Measurements from ENCODE around the gene ACOX2. TPM values are rescaled to one million over a fixed set of nuclear protein-coding genes. Genes with fewer than 3 reads are reported as not detected.

The ACOX2 gene
- total RNA-seq, 1 donor from 2014 or later: 1.6 TPM

- FAIRE-seq (peak; percentile 72), DNase-seq (ENCODE audit: low spot score in 2 of 2) (peak in 1 of 2 donors; percentile 63)
These were observed 31.7 kb upstream of the ACOX2 start for GRCh38 chr3:58568572-58569286.

- DNase-seq (ENCODE audit: low spot score in 2 of 2): no peak
- no peak for FAIRE-seq
These were observed 30.2 kb upstream of the ACOX2 start for GRCh38 chr3:58567251-58567515.

- DNase-seq (ENCODE audit: low spot score in 2 of 2) (no peak), FAIRE-seq (no peak)
These were observed 29.6 kb upstream of the ACOX2 start for GRCh38 chr3:58566398-58567250.

GRCh38 chr3:58565621-58566397 is 28.8 kb upstream of the ACOX2 start:
- DNase-seq (ENCODE audit: low spot score in 2 of 2): no peak
- FAIRE-seq: no peak

- DNase-seq (ENCODE audit: low spot score in 2 of 2) (no peak), FAIRE-seq (no peak)
These were observed 27.6 kb upstream of the ACOX2 start for GRCh38 chr3:58564456-58565160.

- FAIRE-seq (no peak), DNase-seq (ENCODE audit: low spot score in 2 of 2) (no peak)
These were observed 27.1 kb upstream of the ACOX2 start for GRCh38 chr3:58564054-58564453.

- DNase-seq (ENCODE audit: low spot score in 2 of 2): no peak
- FAIRE-seq: no peak
These were observed 26.5 kb upstream of the ACOX2 start for GRCh38 chr3:58563386-58564035.

- DNase-seq (ENCODE audit: low spot score in 2 of 2) (no peak), FAIRE-seq (no peak)
These were observed 25.5 kb upstream of the ACOX2 start for GRCh38 chr3:58562498-58562897.

- no peak for FAIRE-seq
- DNase-seq (ENCODE audit: low spot score in 2 of 2): peak in 1 of 2 donors; percentile 22
These were observed 23.9 kb upstream of the ACOX2 start for GRCh38 chr3:58560771-58561311.

- no peak for DNase-seq (ENCODE audit: low spot score in 2 of 2)
- no peak for FAIRE-seq
These were observed 22.6 kb upstream of the ACOX2 start for GRCh38 chr3:58559586-58559985.

GRCh38 chr3:58557491-58557890 is 20.5 kb upstream of the ACOX2 start:
- no peak for FAIRE-seq
- no peak for DNase-seq (ENCODE audit: low spot score in 2 of 2)

- FAIRE-seq: no peak
- DNase-seq (ENCODE audit: low spot score in 2 of 2): no peak
These were observed 19.8 kb upstream of the ACOX2 start for GRCh38 chr3:58556761-58557221.

GRCh38 chr3:58556001-58556400 is 19.0 kb upstream of the ACOX2 start:
- FAIRE-seq (no peak), DNase-seq (ENCODE audit: low spot score in 2 of 2) (no peak)

- DNase-seq (ENCODE audit: low spot score in 2 of 2): no peak
- no peak for FAIRE-seq
These were observed 18.2 kb upstream of the ACOX2 start for GRCh38 chr3:58555203-58555602.

GRCh38 chr3:58553003-58553402 is 16.0 kb upstream of the ACOX2 start:
- FAIRE-seq (no peak), DNase-seq (ENCODE audit: low spot score in 2 of 2) (no peak)

GRCh38 chr3:58551636-58552180 is 14.7 kb upstream of the ACOX2 start:
- FAIRE-seq (no peak), DNase-seq (ENCODE audit: low spot score in 2 of 2) (no peak)

- FAIRE-seq (no peak), DNase-seq (ENCODE audit: low spot score in 2 of 2) (no peak)
These were observed 7.6 kb upstream of the ACOX2 start for GRCh38 chr3:58544541-58544940.

- FAIRE-seq (no peak), DNase-seq (ENCODE audit: low spot score in 2 of 2) (no peak)
These were observed 3.3 kb upstream of the ACOX2 start for GRCh38 chr3:58540176-58540858.

GRCh38 chr3:58539626-58540025 is 2.6 kb upstream of the ACOX2 start:
- FAIRE-seq (no peak), DNase-seq (ENCODE audit: low spot score in 2 of 2) (no peak)
